ENCODE data around the gene DRAP1.
A peak's percentile ranks its signal among the peaks of the same experiment; 100 is the strongest.
"Not testable (repeated sequence)": the region's sequence is repeated elsewhere in the genome, so short reads cannot be mapped to it uniquely, and the experiment has no call there.

Gene DRAP1

GRCh38 chr11:65934014-65934413 lies 14.8 kb downstream of the DRAP1 start:
- DNase-seq, result no peak

DNA sequence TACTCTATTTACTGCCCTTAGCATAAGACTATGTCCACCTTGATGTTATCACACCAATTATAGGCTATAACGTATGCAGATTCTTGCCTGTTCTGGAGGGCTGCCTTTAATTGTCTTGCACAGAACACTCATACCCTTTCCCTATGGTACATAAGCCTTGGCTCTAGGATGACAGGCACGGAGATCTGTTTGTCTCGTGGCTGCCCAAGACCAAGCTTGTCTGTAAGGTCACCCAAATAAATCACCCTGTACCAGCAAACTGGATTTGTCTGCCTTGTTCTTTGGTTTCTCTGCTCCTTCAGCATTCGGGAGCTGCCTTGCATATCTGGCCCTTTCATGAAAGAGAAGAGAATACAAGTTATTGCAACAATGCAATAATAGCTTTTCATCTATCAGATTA lies 18.5 kb downstream of the DRAP1 start:
- no peak for DNase-seq

DNA sequence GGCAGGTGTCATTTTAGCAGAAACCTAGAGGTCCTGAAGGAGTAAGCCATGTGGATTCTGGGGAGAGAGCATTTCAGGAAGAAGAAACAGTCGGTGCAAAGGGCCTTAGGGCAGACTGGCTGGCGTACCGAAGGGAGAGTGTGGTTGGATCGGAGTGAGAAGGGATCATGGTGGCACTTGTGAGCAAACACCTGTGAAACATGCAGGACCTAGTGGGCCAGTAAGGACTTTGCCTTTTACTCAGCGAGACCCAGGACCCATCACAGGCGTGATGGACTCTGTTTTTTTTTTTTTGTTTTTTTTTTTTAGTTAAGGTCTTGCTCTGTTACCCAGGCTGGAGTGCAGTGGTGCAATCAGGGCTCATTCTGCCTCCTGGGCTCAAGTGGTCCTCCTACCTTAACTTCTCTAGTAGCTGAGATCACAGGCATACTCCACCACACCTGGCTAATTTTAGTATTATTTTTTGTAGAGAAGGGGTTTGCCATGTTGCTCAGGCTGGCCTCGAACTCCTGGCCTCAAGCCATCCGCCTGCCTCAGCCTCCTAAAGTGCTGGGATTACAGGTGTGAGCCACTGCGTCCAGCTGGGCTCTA lies 22.6 kb downstream of the DRAP1 start:
- DNase-seq, result no peak

GRCh38 chr11:65942531-65942930 lies 23.3 kb downstream of the DRAP1 start:
- no peak for DNase-seq

DNA sequence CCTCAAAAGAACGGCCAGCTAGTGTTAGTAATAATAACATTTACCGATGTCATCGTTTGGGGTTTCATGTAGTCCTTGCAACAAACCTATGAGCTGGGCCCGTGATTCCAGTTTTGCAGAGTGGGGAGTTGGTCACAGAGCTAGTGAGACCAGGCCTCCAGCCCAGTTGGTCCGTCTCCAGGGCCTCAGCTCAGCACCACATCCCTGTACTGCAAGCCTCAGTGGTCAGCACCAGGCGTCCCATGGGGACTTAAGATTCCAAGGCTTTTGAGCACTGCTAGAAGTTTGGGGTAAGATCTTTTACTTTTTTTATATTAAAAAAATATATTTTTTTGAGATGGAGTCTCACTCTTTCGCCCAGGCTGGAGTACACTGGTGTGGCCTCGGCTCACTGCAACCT lies 25.0 kb downstream of the DRAP1 start:
- DNase-seq, result no peak

DNA sequence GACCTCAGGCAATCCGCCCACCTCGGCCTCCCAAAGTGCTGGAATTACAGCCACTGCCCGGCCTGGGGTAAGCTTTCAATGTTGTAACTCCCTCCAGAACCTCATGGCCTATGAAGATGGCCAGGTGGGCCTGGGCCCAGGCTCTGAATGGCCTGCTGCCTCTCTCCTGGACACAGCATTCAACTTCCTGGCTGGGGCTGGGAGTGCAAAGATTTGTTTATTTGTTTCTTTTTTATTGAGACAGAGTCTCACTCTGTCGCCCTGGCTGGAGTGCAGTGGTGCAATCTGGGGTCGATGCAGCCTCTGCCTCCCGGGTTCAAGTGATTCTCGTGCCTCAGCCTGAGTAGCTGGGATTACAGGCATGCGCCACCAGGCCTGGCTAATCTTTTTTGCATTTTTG lies 25.5 kb downstream of the DRAP1 start:
- no peak for DNase-seq

GRCh38 chr11:65945430-65945911 lies 26.2 kb downstream of the DRAP1 start, which contains the start of gene TSGA10IP:
Gene TSGA10IP (plus strand): TSS chr11:65945480. CDS start chr11:65945676, 196 bp downstream.
- DNase-seq, result no peak

DNA sequence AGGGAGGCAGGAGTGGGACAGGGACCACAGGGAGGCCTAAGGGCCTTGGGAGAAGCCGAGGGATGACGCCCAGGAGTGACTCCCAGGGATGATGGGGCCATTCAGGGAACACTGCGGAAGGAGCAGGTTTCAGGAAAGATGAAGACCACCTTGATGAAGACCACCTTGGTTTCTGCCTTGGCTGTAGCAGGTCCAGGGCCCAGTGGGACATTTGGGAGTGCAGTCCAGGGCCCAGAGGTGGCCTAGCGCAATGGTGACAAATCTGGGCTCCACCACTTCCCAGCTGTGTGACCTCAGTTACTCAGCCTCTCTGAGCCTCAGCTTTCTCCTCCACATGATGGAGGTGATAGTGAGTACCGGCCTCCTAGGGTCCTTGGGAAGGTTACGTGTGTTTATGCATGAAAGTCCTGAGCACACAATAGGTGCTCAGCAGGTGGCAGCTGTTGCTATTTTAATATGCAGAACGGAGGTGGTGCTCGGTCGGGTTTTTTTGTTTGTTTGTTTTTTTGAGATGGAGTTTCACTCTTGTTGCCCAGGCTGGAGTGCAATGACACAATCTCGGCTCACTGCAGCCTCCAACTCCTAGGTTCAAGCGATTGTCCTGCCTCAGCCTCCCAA lies 26.8 kb downstream of the DRAP1 start:
- no peak for DNase-seq

- no peak for DNase-seq
Observed at GRCh38 chr11:65946655-65947054, 27.4 kb downstream of the DRAP1 start.

DNA sequence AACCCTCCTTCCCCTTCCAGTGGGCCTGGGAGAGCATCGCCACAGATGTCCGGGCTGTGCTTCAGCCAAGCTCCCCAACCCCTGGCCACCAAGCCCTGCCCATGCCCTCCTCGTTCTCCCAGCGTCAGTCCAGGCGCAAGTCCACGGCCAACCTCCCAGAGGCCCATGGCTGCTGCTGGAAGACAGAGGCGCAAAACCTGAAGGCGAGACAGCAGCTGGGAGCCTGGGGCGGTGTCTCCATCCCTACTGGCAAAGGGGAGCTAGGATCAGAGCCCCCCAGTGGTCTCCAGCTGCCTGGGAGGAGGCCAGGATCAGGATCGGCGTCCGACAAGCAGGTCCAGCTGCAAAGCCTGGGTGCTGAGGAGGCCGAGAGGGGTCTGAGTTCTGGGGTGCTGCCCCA lies 27.9 kb downstream of the DRAP1 start:
- DNase-seq, result no peak

DNA sequence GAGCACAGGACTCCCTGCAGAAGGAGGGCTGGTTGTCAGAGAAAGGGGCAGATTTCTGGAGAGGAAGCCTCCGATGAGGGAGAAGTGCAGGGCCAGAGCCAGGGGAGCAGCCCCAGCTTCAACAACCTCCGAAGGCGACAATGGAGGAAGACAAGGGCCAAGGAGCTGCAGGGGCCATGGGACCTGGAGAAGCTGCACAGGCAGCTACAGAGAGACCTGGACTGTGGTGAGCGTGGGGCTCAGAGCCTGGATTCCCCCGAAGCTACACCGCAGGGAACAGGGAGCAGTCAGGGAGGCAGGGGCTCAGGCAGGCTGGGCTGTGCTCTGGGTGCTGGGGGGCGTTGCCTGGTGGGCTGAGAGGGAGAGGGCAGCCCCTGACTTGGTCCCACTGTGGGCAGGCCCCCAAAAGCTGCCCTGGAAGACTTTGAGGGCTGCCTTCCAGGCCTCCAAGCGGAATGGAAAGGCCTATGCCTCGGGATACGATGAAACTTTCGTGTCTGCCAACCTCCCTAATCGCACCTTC lies 28.4 kb downstream of the DRAP1 start:
- no peak for DNase-seq

DNA sequence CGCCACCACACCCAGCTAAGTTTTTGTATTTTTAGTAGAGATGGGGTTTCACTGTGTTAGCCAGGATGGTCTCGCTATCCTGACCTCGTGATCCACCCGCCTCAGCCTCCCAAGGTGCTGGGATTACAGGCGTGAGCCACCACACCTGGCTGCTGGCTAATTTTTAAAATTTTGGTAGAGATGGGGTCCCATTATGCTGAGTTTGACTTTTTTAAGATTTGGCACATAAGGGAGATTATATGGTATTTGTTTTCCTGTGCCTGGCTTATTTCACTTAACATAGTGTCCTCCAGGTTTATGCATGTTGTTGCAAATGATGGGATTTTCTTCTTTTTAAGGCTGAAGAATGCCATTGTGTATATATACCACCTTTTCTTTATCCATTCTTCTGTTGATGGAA lies 31.5 kb downstream of the DRAP1 start:
- DNase-seq, result not testable (repeated sequence)

- DNase-seq, result not testable (repeated sequence)
Observed at GRCh38 chr11:65951641-65952040, 32.4 kb downstream of the DRAP1 start.

GRCh38 chr11:65952052-65952521 lies 32.9 kb downstream of the DRAP1 start:
- DNase-seq, result no peak

DNA sequence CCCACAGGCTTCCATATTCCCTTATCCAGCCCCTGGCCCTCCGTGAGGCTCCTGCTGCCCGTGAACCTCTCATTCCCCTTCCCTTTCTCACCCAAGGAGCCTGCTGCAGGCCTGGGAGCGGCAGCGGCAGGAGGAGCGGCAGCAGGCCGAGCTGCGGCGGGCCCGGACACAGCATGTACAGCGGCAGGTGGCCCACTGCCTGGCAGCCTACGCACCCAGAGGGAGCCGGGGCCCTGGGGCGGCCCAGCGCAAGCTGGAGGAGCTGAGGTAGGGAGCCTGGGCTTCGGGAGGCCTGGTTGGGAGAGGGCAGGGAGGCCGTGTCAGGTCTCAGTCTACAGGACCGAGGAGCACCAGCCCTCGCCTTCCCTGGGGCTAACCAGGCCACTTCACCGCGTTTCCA lies 34.2 kb downstream of the DRAP1 start:
- DNase-seq, result no peak

DNA sequence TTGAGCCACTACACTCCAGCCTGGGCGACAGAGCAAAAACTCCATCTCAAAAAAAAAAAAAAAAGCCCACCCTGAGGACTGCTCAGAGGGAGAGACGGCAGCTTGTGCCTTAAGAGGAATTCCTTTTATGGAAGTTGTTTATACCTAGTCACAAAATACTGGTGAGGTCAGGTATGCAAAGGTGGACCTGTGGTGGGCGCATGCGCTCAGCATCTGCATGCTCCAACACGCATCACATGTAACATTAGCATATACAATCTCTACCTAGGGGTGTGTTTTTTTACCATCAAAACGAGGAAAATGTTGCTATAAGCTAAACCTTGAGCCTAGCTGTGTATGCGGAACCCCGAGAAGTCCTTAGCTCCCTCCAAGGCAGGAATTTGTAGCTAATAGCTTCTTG lies 35.5 kb downstream of the DRAP1 start:
- no peak for DNase-seq

GRCh38 chr11:65958291-65958690 lies 39.1 kb downstream of the DRAP1 start:
- DNase-seq, result no peak

- no peak for DNase-seq
Observed at GRCh38 chr11:65958774-65959420, 39.7 kb downstream of the DRAP1 start.

DNA sequence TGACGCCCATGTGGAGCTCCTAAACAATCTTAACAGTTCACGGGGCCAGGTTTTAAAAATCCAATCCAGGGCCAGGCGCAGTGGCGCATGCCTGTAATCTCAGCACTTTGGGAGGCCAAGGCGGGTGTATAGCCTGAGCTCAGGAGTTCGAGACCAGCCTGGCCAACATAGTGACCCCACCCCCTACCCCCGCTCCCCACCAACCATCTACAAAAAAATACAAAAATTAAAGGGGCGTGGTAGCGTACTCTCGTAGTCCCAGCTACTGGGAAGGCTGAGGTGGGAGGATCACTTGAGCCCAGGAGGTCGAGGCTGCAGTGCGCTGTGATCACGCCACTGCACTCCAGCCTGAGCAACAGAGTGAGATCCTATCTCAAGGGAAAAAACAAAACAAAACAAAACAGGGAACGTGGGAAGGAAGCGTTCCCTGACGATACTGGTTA lies 41.6 kb downstream of the DRAP1 start:
- no peak for DNase-seq

DNA sequence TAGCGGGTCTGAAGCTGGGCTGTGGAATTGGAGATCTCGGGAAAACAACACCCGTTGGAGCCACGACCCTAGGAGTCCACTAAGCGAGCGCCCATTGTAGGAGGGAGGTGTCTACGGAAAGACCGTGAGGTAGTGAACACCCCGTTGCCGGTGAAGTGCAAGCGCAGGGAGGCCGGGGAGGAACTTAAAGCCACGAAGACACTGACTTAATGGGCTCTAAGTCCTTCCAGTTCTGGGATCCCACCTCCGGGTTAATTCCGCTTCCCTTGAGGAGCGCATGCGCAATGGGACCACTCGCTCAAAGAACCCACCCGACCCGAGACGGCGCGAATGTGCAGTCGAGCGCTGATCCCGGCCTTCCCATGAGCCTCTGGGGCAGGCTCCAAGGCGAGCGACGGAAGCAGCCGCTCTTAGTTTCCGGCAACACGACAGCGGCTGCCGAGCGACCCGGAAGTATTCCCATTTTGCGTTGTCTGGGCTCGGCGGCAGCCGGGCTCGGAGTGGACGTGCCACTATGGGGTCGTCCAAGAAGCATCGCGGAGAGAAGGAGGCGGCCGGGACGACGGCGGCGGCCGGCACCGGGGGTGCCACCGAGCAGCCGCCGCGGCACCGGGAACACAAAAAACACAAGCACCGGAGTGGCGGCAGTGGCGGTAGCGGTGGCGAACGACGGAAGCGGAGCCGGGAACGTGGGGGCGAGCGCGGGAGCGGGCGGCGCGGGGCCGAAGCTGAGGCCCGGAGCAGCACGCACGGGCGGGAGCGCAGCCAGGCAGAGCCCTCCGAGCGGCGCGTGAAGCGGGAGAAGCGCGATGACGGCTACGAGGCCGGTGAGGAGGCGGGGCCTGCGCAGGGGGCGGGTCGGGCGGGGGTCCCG lies 42.3 kb downstream of the DRAP1 start, which contains the start of gene SART1:
Gene SART1 (plus strand): TSS at position 468 of the 874 bp plus-strand sequence. CDS start 47 bp downstream, at position 515.
- DNase-seq, result peak; percentile 96

DNA sequence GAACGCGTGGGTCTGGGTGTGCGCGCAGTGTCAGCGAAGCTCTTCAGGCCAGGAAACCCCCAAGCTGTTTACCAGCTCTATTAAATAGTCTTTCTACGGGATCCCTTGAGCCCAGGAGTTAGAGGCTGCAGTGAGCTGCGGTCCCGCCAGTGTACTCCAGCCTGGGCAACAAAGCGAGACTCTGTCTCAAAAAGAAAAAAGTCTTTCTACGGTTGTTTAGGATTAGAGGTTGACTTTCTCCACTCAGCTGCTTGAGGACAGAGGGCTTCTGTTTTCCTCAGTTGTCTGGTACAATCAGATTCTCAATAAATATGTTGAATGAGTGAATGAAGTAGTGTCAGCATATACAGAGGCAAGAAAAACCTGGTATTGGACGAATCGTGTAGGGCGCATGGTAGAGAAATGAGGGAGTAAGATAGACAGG lies 42.9 kb downstream of the DRAP1 start:
- no peak for DNase-seq

DNA sequence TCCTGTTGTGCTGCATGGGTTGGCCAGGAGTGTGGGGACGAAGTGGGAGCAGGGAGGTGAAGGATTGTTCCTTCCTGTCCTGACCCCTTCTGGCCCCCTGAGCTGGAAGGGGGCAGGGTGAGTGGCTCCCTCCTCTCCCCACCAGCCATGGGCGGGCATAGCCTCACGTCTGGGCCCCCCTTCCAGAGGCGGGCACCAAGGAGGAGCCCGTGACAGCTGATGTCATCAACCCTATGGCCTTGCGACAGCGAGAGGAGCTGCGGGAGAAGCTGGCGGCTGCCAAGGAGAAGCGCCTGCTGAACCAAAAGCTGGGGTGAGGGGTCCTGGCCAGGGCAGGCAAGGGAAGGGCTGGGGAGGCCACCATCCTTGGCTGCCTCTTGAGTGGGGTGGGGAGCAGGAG lies 45.7 kb downstream of the DRAP1 start:
- DNase-seq, result no peak
